ENCODE data around the gene KRTAP5-4.
A peak's percentile ranks its signal among the peaks of the same experiment; 100 is the strongest.
"Not testable (repeated sequence)": the region's sequence is repeated elsewhere in the genome, so short reads cannot be mapped to it uniquely, and the experiment has no call there.

KRTAP5-4 gene

GRCh38 chr11:1622086-1622485 lies at the start of gene KRTAP5-4:
Gene KRTAP5-4 (minus strand): TSS chr11:1622138. CDS start chr11:1622093, 45 bp downstream.
- no peak for DNase-seq

DNA sequence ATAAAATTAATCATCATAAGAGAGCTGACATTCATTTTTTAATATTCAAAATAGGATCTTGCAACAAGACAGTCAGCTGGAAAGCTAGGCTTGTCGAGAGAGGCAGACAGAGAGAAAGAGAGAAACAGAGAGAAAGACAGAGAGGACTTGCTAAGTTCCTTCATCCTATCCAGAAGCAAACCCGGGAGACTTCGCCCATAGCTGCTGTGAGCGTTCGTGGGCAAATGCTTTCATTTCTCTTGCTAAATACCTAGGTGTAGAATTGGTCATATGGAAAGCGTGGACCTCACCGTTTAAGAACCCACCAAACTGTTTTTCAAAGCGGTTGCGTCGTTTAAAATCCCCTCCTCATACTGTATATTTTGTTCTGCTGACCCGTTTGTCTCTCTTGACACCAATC lies 49.7 kb upstream of the KRTAP5-4 start:
- no peak for DNase-seq

DNA sequence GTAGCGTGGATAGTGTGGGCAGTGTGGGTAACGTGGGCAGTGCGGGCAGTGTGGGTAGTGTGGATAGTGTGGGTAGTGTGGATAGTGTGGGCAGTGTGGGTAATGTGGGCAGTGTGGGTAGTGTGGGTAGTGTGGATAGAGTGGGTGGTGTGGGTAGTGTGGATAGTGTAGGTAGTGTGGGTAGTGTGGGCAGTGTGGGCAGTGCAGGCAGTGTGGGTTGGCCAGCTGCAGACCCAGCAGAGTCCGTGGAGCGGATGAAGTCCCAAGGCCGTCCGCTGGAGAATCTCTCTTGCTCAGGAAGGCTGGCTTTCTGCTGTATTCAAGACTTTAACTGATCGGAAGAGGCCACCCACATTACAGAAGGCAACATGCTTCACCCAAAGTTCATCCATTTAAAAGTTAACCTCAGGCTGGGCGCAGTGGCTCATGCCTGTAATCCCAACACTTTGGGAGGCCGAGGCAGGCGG lies 49.0 kb upstream of the KRTAP5-4 start:
- no peak for DNase-seq

DNA sequence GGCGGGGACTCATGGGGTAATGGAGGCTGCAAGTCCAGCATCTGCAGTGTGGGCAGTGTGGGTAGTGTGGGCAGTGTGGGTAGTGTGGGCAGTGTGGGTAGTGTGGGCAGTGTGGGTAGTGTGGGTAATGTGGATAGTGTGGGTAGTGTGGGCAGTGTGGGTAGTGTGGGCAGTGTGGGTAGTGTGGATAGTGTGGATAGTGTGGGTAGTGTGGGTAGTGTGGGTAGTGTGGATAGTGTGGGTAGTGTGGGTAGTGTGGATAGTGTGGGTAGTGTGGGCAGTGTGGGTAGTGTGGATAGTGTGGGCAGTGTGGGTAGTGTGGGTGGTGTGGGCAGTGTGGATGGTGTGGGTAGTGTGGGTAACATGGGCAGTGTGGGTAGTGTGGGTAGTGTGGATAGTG lies 48.5 kb upstream of the KRTAP5-4 start:
- DNase-seq: not testable (repeated sequence)

- DNase-seq: no peak
Measured at GRCh38 chr11:1669546-1670218, 47.7 kb upstream of the KRTAP5-4 start.

GRCh38 chr11:1668911-1669473 lies 47.1 kb upstream of the KRTAP5-4 start:
- DNase-seq: no peak

GRCh38 chr11:1667906-1668305 lies 46.0 kb upstream of the KRTAP5-4 start:
- no peak for DNase-seq

GRCh38 chr11:1667121-1667850 lies 45.3 kb upstream of the KRTAP5-4 start:
- DNase-seq: no peak

DNA sequence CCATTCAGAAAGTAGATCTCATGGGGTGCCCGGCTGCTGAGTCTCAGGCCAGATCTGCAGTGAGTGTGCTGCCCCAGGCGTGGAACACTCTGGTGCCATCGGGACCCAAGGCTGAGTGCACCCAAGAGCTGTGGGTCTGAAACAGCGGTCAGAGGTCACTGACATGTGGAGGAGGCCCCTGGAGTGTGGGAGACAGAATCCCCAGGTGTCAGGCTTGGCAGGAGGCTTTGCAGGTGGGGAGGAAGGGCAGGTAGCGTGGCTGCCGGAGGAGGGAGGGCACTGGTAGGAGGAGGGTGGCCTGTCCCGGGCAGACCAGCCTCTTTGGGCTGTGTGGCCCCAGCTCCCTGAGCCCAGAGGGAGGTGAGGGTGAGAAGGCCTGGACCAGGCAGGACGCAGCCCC lies 43.4 kb upstream of the KRTAP5-4 start:
- no peak for DNase-seq

DNA sequence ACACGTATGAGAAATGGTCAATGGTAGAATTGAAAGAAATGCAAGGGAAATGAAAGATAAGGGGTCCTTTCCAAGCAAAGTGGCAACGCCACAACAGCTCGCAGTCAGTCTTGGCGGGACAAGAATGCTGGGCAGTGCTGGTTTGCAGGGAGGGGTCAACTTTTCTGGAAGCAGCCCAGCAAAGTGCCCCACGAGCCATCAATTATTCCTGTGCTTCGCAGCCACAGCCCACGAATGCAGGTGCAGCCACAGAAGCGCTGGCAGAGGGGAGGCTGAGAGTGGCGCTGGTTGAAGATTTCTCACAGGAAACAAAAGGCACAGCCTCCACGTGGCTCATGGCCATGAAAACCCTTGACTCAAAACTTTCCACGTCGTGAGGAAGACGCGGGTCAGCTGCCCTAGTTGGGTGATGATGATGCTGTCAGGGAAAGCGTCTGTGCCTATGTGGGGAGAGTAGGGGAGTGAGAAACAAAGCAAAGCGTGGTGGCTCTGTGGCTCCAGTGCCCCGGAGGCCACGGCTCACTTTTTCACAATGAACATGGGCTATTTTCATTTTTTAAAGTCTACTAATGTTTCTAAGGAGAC lies 40.9 kb upstream of the KRTAP5-4 start:
- not testable (repeated sequence) for DNase-seq

GRCh38 chr11:1661454-1662269 lies 39.7 kb upstream of the KRTAP5-4 start:
- DNase-seq: not testable (repeated sequence)

GRCh38 chr11:1660111-1660867 lies 38.4 kb upstream of the KRTAP5-4 start:
- no peak for DNase-seq

GRCh38 chr11:1659506-1659905 lies 37.6 kb upstream of the KRTAP5-4 start:
- peak; percentile 19 for DNase-seq

- DNase-seq: no peak
Measured at GRCh38 chr11:1656670-1657069, 34.7 kb upstream of the KRTAP5-4 start.

GRCh38 chr11:1656061-1656441 lies 34.1 kb upstream of the KRTAP5-4 start:
- no peak for DNase-seq

DNA sequence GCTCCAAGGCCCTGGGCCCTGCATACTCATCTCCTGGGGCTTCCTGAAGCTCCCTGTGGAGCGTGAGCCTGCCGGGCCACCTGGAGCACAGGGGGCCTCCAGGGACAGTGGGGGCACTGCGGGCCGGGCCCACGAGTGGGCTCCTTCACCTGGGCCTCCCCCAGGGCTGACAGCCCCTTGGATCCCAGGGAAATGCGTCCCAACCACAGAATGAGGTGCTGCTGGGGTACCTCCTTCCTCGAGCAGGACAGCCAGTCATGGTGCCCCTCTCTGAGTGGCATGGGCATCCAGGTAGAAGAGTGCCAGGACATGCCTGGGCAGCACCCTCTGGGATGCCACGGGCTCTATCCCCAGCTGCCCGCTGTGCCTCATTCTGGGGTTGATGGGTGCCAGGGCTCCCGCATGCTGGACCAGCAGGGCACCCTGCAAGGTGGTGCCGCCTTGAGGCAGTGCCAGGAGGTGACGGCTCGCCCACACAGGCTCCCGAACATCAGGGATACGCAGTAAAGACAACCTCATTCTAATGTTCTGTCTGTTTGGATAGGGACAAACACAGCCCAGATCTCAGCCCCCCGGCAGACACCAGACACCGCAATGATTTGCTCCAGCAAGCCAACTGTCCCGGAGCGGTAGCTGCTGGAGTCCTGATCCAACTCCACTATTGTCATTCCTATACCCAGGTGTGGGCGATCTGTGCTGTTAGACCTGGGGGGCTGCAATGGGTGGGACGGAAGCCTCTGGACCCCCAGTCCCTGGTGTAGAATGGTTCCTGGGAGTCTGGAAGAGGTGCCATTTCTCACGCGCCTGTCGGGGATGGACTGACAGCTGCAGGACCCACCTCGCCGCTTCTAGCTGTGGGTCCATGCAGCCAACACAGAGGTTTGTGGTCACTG lies 33.5 kb upstream of the KRTAP5-4 start:
- no peak for DNase-seq

GRCh38 chr11:1654388-1655167 lies 32.6 kb upstream of the KRTAP5-4 start:
- DNase-seq: no peak

GRCh38 chr11:1653541-1654387 lies 31.8 kb upstream of the KRTAP5-4 start:
- no peak for DNase-seq
